ENCODE data around the gene CLGN.

CLGN gene

DNA sequence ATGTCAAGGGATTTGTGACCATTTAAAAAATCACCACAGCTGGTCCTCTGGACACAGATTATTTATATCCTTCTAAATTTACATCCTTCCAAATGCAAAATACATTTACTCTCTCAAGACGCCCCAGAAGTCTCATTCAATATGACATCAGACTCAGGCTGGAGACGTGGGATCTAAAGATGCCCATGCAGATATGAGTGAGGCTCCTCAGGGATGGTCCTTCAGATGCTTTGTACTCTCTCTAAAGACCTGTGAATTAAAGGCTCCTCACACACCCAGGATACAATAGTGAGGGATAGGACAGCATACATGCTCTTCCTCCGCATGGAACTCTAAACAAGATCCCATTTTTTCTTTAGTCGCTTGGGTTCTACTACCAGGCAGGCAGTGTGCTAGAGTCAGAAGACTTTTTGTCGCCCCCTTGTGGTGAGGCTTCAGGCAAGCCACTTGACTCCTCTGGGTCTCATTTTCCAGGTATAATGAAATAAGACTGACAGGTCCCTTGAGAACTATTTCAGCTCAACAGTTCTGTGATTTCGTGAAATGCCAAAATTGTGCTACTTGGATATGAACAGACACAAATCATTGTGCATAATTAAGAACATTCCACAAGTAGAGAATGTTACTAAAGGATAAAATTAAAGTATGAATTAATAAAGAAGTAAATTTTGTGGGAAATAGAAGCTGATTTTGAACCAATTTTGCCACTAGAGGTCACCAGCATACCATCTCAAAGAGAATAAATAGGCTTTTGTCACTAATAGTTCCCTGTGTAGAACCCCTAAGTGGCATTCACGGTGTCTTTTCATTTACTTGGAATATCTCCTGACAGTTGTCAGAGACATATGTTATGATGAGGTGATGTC is 67.7 kb downstream of the CLGN start:
- H3K9ac ChIP-seq, result no peak overlapping the region
- no peaks in the 10 kb centered on the region for H3K79me2 ChIP-seq
- TF ChIP-seq, protein P1, sequence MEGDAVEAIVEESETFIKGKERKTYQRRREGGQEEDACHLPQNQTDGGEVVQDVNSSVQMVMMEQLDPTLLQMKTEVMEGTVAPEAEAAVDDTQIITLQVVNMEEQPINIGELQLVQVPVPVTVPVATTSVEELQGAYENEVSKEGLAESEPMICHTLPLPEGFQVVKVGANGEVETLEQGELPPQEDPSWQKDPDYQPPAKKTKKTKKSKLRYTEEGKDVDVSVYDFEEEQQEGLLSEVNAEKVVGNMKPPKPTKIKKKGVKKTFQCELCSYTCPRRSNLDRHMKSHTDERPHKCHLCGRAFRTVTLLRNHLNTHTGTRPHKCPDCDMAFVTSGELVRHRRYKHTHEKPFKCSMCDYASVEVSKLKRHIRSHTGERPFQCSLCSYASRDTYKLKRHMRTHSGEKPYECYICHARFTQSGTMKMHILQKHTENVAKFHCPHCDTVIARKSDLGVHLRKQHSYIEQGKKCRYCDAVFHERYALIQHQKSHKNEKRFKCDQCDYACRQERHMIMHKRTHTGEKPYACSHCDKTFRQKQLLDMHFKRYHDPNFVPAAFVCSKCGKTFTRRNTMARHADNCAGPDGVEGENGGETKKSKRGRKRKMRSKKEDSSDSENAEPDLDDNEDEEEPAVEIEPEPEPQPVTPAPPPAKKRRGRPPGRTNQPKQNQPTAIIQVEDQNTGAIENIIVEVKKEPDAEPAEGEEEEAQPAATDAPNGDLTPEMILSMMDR (IDR thresholded peaks at IDR 0.05), result peak; percentile 63
- no peaks in the 10 kb centered on the region for H3K27me3 ChIP-seq (ENCODE audit: control insufficient read depth, insufficient read depth, low read length)
- no peak overlapping the region for H2AFZ ChIP-seq
- no peak overlapping the region for H3K27ac ChIP-seq
- no peaks in the 10 kb centered on the region for H3K9me3 ChIP-seq (ENCODE audit: control insufficient read depth, low read length)
- no peak overlapping the region for H3K4me2 ChIP-seq (ENCODE audit: low read length)
- H3K36me3 ChIP-seq (ENCODE audit: control insufficient read depth, insufficient read depth, low read length), result no peaks in the 10 kb centered on the region
- H3K4me1 ChIP-seq, result no peaks in the 10 kb centered on the region
- no peak overlapping the region for H3K4me3 ChIP-seq (ENCODE audit: low read depth, low read length)

DNA sequence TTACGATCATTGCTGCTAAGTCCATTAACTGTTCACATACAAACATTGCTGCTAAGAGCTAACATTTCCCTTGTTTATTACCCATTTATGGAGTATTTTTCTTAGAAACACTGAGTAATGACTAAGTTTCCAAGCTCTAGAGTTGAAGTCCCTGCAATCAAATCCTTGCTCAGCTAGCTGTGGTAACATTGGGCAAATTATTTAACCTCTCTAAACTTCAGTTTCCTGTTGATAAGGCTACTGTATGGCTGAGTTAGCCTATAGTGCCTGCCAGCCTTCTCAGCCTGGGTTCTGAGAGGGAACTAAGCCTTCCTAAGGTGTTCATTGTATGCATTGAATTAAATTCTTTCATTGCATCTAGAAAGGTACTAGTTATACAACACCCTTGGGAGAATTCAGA is 69.2 kb downstream of the CLGN start:
- H3K4me1 ChIP-seq, result no peaks in the 10 kb centered on the region

DNA sequence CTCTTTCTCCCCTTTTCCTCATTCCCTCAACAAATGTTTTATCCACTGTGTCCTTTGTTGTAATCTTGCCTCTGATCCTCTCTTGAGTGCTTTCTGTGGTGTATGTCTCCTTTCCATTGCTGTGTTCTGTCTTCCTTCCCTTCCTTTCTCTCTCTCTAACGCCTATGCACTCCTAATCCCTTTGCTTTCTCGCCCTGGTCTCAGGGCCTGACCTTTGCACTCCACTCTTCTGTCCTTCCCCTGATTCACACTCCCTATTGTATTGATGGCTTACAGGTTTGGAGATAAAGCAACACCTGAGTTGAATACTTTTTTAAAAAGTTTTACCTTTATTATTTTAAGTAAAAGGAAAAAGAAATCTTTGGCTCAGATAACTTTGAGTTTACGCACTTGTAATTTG is 69.6 kb downstream of the CLGN start:
- TF ChIP-seq, protein P1 (IDR thresholded peaks at IDR 0.05), result no peak
- no peaks in the 10 kb centered on the region for H3K9me3 ChIP-seq (ENCODE audit: control insufficient read depth, low read length)
- no peaks in the 10 kb centered on the region for H3K4me1 ChIP-seq
- no peaks in the 10 kb centered on the region for H3K27me3 ChIP-seq (ENCODE audit: control insufficient read depth, insufficient read depth, low read length)
- H3K79me2 ChIP-seq, result no peaks in the 10 kb centered on the region
- H3K36me3 ChIP-seq (ENCODE audit: control insufficient read depth, insufficient read depth, low read length), result no peaks in the 10 kb centered on the region
- H3K27ac ChIP-seq, result no peak overlapping the region
- H3K4me2 ChIP-seq (ENCODE audit: low read length), result no peak overlapping the region
- no peak overlapping the region for H2AFZ ChIP-seq
- H3K9ac ChIP-seq, result no peak overlapping the region
- no peak overlapping the region for H3K4me3 ChIP-seq (ENCODE audit: low read depth, low read length)

More for the DNA sequence above, 69.2 kb downstream of the CLGN start:
- H3K4me3 ChIP-seq (ENCODE audit: low read depth, low read length), result no peak overlapping the region
- H3K27me3 ChIP-seq (ENCODE audit: control insufficient read depth, insufficient read depth, low read length), result no peaks in the 10 kb centered on the region
- H3K36me3 ChIP-seq (ENCODE audit: control insufficient read depth, insufficient read depth, low read length), result no peaks in the 10 kb centered on the region
- no peak overlapping the region for H2AFZ ChIP-seq
- H3K79me2 ChIP-seq, result no peaks in the 10 kb centered on the region
- H3K9ac ChIP-seq, result no peak overlapping the region
- no peaks in the 10 kb centered on the region for H3K9me3 ChIP-seq (ENCODE audit: control insufficient read depth, low read length)
- no peak overlapping the region for H3K4me2 ChIP-seq (ENCODE audit: low read length)
- H3K27ac ChIP-seq, result no peak overlapping the region
- TF ChIP-seq, protein P1 (IDR thresholded peaks at IDR 0.05), result no peak

DNA sequence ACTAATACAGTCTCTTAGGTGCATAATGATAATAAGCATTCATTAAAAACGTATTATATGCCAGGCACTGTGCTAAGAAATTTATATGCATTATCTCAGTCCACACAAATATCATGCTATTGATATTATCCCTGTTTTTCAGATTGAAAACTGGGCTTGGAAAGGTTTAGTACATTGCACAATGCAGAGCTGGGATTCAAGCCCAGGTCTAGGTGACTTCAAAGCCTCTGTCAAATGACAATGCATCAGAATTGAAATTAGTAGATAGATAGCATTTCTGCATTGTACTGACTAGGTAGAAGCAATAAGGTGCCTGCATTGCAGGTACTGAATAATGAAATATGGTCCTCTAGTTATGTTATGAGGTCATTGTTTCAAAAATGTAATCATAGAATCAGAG is 72.2 kb downstream of the CLGN start:
- Histone ChIP-seq H3K9ac (no peak overlapping the region), H3K4me3 (ENCODE audit: low read depth, low read length) (no peak overlapping the region), H3K4me2 (ENCODE audit: low read length) (no peak overlapping the region), H3K4me1 (no peaks in the 10 kb centered on the region), H3K27me3 (ENCODE audit: control insufficient read depth, insufficient read depth, low read length) (no peaks in the 10 kb centered on the region), H3K9me3 (ENCODE audit: control insufficient read depth, low read length) (no peaks in the 10 kb centered on the region), H3K36me3 (ENCODE audit: control insufficient read depth, insufficient read depth, low read length) (no peaks in the 10 kb centered on the region), H3K79me2 (no peaks in the 10 kb centered on the region), H2AFZ (no peak overlapping the region), H3K27ac (no peak overlapping the region)
- TF ChIP-seq, protein P1 (IDR thresholded peaks at IDR 0.05), result no peak

DNA sequence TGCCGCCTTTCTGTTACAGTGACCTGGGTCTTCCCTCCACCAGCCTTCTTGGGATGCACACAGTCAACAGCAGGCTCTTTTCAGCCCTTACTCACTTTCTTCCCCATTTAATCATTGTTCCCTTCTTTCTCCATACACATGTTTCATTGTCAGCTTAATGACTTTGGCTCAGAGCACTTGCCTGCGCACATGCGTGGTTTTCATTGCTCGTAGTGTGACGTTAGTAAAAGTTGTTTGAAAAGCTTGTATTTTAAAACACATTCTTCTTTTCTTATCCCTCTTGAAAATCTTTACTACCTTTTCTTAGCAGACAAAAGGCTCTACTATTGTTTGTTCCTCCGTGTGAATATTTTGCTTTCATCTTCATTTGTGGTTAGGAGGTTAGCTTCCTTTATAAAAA is 73.7 kb downstream of the CLGN start:
- no peak overlapping the region for H3K27ac ChIP-seq
- no peaks in the 10 kb centered on the region for H3K9me3 ChIP-seq (ENCODE audit: control insufficient read depth, low read length)
- H3K9ac ChIP-seq, result no peak overlapping the region
- no peaks in the 10 kb centered on the region for H3K4me1 ChIP-seq
- no peaks in the 10 kb centered on the region for H3K79me2 ChIP-seq
- H3K36me3 ChIP-seq (ENCODE audit: control insufficient read depth, insufficient read depth, low read length), result no peaks in the 10 kb centered on the region
- H3K27me3 ChIP-seq (ENCODE audit: control insufficient read depth, insufficient read depth, low read length), result no peaks in the 10 kb centered on the region
- no peak overlapping the region for H3K4me3 ChIP-seq (ENCODE audit: low read depth, low read length)
- no peak overlapping the region for H3K4me2 ChIP-seq (ENCODE audit: low read length)
- TF ChIP-seq, protein P1 (IDR thresholded peaks at IDR 0.05), result no peak
- H2AFZ ChIP-seq, result no peak overlapping the region

Data from parathyroid adenoma (tissue), 2 donors.